IPS-18a (cell line): ENCODE results near the gene TIAM1.

Source experiments
- H3K27ac ChIP-seq: one replicate; pipeline ENCODE4 v1.5.1; 2013; ENCODE audit warnings: low read length
- H3K27me3 ChIP-seq: one replicate; pipeline ENCODE4 v1.6.1; 2013; ENCODE audit warnings: mild to moderate bottlenecking, low read length; ENCODE audit not compliant: control insufficient read depth, insufficient read depth
- H3K36me3 ChIP-seq: one replicate; pipeline ENCODE4 v1.6.1; 2013; ENCODE audit warnings: low read depth, low read length; ENCODE audit not compliant: control insufficient read depth
- H3K4me1 ChIP-seq: one replicate; pipeline ENCODE4 v1.6.1; 2013; ENCODE audit warnings: low read depth, low read length; ENCODE audit not compliant: control insufficient read depth
- H3K4me3 ChIP-seq: one replicate; pipeline ENCODE4 v1.5.1; 2013; ENCODE audit warnings: low read length
- H3K9ac ChIP-seq: one replicate; pipeline ENCODE4 v1.6.1; 2013; ENCODE audit warnings: mild to moderate bottlenecking, low read length, moderate library complexity
- H3K9me3 ChIP-seq: one replicate; pipeline ENCODE4 v1.6.1; 2013; ENCODE audit warnings: low read depth, low read length; ENCODE audit not compliant: control insufficient read depth

The TIAM1 gene

GRCh38 chr21:31368361-31368760, 24.3 kb upstream of the TIAM1 start:
- H3K9me3 ChIP-seq, result no peaks in the 10 kb centered on the region
- H3K27me3 ChIP-seq, result no peaks in the 10 kb centered on the region
- H3K27ac ChIP-seq, result no peak overlapping the region
- no peaks in the 10 kb centered on the region for H3K36me3 ChIP-seq
- peaks cover 3% of the 10 kb centered on the region for H3K4me1 ChIP-seq
- H3K9ac ChIP-seq, result no peak overlapping the region
- H3K4me3 ChIP-seq, result no peak overlapping the region

DNA sequence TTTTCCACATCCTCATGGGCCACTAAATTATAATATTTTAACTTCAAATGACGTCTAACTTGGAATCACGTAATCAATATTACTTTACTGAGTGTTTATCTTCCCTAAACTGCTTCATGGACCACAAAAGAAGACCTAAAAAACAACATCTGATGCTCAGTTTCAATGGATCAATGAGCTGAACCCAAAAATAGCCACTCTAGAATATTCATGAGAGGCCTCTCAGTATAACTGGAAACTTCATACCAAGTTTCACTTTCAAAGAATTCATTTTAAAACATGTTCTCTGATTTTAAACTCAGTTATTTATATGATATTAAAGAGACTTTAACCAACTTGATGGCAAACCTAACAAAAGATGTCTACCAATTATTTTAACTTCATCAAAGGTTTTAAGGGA, 23.7 kb upstream of the TIAM1 start:
- no peaks in the 10 kb centered on the region for H3K9me3 ChIP-seq
- no peak overlapping the region for H3K9ac ChIP-seq
- H3K4me1 ChIP-seq, result peaks cover 3% of the 10 kb centered on the region
- H3K36me3 ChIP-seq, result no peaks in the 10 kb centered on the region
- H3K4me3 ChIP-seq, result no peak overlapping the region
- no peaks in the 10 kb centered on the region for H3K27me3 ChIP-seq
- no peak overlapping the region for H3K27ac ChIP-seq

- Histone ChIP-seq H3K36me3 (no peaks in the 10 kb centered on the region), H3K4me3 (no peak overlapping the region), H3K9ac (no peak overlapping the region), H3K9me3 (no peaks in the 10 kb centered on the region), H3K27me3 (no peaks in the 10 kb centered on the region), H3K27ac (no peak overlapping the region), H3K4me1 (peaks cover 3% of the 10 kb centered on the region)
These were observed 22.8 kb upstream of the TIAM1 start for GRCh38 chr21:31366825-31367224.

GRCh38 chr21:31364253-31364945, 20.3 kb upstream of the TIAM1 start:
- Histone ChIP-seq H3K9ac (no peak overlapping the region), H3K4me3 (no peak overlapping the region), H3K36me3 (no peaks in the 10 kb centered on the region), H3K27ac (no peak overlapping the region), H3K27me3 (no peaks in the 10 kb centered on the region), H3K4me1 (peaks cover 3% of the 10 kb centered on the region), H3K9me3 (no peaks in the 10 kb centered on the region)

- no peak overlapping the region for H3K9ac ChIP-seq
- H3K27ac ChIP-seq, result no peak overlapping the region
- H3K4me3 ChIP-seq, result no peak overlapping the region
- H3K9me3 ChIP-seq, result no peaks in the 10 kb centered on the region
- no peaks in the 10 kb centered on the region for H3K27me3 ChIP-seq
- peaks cover 3% of the 10 kb centered on the region for H3K4me1 ChIP-seq
- no peaks in the 10 kb centered on the region for H3K36me3 ChIP-seq
These were observed 19.7 kb upstream of the TIAM1 start for GRCh38 chr21:31363720-31364119.

DNA sequence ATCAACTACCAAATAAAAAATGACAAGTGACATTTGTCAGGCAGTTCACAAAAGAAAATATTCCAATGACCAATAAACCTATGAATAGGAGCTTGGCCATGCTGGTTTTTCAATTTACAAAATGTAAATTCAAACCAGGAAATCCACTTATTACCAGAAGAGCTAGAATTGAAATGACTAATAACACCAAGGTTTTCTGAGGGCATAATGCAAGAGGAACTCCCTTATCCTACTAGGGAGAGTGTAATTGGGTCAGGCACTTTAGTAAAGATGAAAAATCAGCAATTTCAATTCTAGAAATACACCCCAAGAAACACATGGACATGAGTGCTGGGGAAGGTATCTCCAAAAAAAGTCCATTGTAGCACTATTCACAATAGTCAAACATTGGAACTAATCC, 16.7 kb upstream of the TIAM1 start:
- no peak overlapping the region for H3K27ac ChIP-seq
- H3K27me3 ChIP-seq, result no peaks in the 10 kb centered on the region
- no peaks in the 10 kb centered on the region for H3K36me3 ChIP-seq
- no peak overlapping the region for H3K9ac ChIP-seq
- no peaks in the 10 kb centered on the region for H3K4me1 ChIP-seq
- H3K4me3 ChIP-seq, result no peak overlapping the region
- H3K9me3 ChIP-seq, result no peaks in the 10 kb centered on the region

- Histone ChIP-seq H3K4me3 (no peak overlapping the region), H3K4me1 (no peaks in the 10 kb centered on the region), H3K36me3 (no peaks in the 10 kb centered on the region), H3K27me3 (no peaks in the 10 kb centered on the region), H3K9me3 (no peaks in the 10 kb centered on the region), H3K9ac (no peak overlapping the region), H3K27ac (no peak overlapping the region)
These were observed 14.1 kb upstream of the TIAM1 start for GRCh38 chr21:31358158-31358557.

DNA sequence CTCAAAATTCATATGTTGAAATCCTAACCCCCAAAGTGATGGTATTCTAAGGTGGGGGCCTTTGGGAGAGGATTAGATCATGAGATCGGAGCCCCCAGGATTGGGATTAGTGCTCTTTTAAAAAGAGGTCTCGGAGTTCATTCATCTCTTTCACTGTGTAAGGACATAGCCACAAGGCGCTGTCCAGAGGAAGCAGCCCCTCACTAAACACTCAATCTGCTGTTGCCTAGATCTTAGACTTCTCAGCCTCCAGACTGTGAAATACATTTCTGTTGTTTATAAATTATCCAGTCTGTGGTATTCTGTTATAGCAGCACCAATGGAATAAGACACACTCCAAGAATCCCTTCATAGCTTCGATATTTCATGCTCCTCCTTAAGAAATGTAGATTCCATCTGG, 12.4 kb upstream of the TIAM1 start:
- Histone ChIP-seq H3K9me3 (no peaks in the 10 kb centered on the region), H3K27me3 (no peaks in the 10 kb centered on the region), H3K4me3 (no peak overlapping the region), H3K9ac (no peak overlapping the region), H3K4me1 (no peaks in the 10 kb centered on the region), H3K36me3 (no peaks in the 10 kb centered on the region), H3K27ac (no peak overlapping the region)

DNA sequence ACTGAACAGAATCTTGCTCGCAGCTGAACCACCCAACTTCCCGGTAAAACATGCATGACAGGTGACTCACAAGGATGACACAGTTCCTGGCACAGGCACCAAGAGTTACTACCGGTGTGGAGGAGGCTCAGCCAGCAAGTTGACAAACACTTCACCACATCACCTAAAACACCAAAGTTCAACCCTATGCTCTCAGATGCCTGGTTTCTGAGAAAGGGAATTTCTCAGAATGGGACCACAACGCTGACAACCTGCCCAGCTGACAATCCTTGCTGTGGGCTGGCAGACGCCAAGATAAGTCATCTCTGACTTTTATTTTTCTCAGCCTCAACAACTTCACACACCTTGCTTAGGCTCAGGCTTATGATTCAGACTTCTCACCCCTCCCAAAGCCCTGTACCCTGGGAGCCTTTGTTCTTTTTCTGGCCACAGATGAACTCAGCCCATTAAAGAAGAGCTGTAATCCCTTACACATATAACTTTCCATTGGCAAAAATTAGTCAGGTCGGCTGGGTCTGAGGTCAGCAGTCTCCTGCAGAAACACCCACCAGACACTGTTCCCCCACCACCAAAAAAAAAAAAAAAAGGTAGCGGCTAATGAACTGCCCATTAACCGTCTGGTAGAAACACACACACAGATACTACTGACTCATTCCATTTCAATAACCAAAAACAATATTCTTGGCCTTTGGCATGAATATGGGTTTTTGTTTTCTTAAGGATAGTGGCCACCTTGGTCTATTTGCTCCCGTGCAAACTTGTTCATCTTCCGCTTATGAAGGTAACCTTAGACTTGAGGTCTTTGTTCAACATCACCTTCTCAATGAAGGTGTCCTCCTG, 10.8 kb upstream of the TIAM1 start:
- H3K27ac ChIP-seq, result no peak overlapping the region

GRCh38 chr21:31354122-31354521, 10.1 kb upstream of the TIAM1 start:
- H3K27ac ChIP-seq, result no peak overlapping the region
- no peaks in the 10 kb centered on the region for H3K4me1 ChIP-seq
- H3K4me3 ChIP-seq, result no peak overlapping the region
- H3K27me3 ChIP-seq, result no peaks in the 10 kb centered on the region
- H3K9ac ChIP-seq, result no peak overlapping the region
- H3K9me3 ChIP-seq, result no peaks in the 10 kb centered on the region
- H3K36me3 ChIP-seq, result no peaks in the 10 kb centered on the region

More for the DNA sequence above, 10.8 kb upstream of the TIAM1 start:
- no peak overlapping the region for H3K9ac ChIP-seq
- no peaks in the 10 kb centered on the region for H3K36me3 ChIP-seq
- no peaks in the 10 kb centered on the region for H3K4me1 ChIP-seq
- H3K27me3 ChIP-seq, result no peaks in the 10 kb centered on the region
- no peaks in the 10 kb centered on the region for H3K9me3 ChIP-seq
- no peak overlapping the region for H3K4me3 ChIP-seq

- H3K9ac ChIP-seq, result no peak overlapping the region
- H3K4me1 ChIP-seq, result no peaks in the 10 kb centered on the region
- no peak overlapping the region for H3K27ac ChIP-seq
- H3K27me3 ChIP-seq, result no peaks in the 10 kb centered on the region
- H3K4me3 ChIP-seq, result no peak overlapping the region
- no peaks in the 10 kb centered on the region for H3K36me3 ChIP-seq
- H3K9me3 ChIP-seq, result no peaks in the 10 kb centered on the region
These were observed 8.8 kb upstream of the TIAM1 start for GRCh38 chr21:31352836-31353235.

DNA sequence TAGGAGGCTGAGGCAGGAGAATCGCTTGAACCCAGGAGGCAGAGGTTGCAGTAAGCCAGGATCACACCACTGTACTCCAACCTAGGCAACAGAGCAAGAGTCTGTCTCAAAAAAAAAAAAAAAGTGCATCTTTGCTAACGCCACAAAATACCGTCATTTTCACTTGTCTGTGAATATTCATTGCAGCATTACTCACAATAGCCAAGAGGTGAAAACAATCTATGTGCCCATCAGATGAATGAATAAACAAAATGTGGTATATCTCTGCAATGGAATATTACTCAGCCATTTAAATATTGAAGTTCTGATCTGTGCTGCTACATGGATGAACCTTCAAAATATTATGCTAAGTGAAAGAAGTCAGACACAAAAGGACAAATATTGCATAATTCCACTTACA, 7.9 kb upstream of the TIAM1 start:
- Histone ChIP-seq H3K4me1 (no peaks in the 10 kb centered on the region), H3K36me3 (no peaks in the 10 kb centered on the region), H3K9me3 (no peaks in the 10 kb centered on the region), H3K27me3 (no peaks in the 10 kb centered on the region), H3K4me3 (no peak overlapping the region), H3K27ac (no peak overlapping the region), H3K9ac (no peak overlapping the region)
